GM21619 (cell line): Measurements from ENCODE around the gene BCL11B.

ENCODE experiments used
- ATAC-seq: cut with Tn5 transposase; IDR thresholded peaks from one replicate; pipeline ENCODE4 v1.9.1; 2021; ENCODE audit not compliant: unreplicated experiment

BCL11B gene

GRCh38 chr14:99271951-99272631 lies at the start of gene BCL11B:
TSS of gene BCL11B (minus strand) at chr14:99272197. CDS start at chr14:99271218, 979 bp downstream.
- peak; percentile 81 for ATAC-seq

GRCh38 chr14:99321236-99321925 lies 49.4 kb upstream of the BCL11B start:
- ATAC-seq: no peak

GRCh38 chr14:99320621-99321235 lies 48.7 kb upstream of the BCL11B start:
- peak; percentile 24 for ATAC-seq

GRCh38 chr14:99320105-99320572 lies 48.1 kb upstream of the BCL11B start:
- peak; percentile 75 for ATAC-seq

GRCh38 chr14:99318959-99319295 lies 46.9 kb upstream of the BCL11B start:
- ATAC-seq: no peak

GRCh38 chr14:99318091-99318958 lies 46.3 kb upstream of the BCL11B start:
- no peak for ATAC-seq

GRCh38 chr14:99317231-99318090 lies 45.5 kb upstream of the BCL11B start:
- ATAC-seq: no peak

GRCh38 chr14:99316281-99317163 lies 44.5 kb upstream of the BCL11B start:
- ATAC-seq: no peak

GRCh38 chr14:99315197-99315596 lies 43.2 kb upstream of the BCL11B start:
- no peak for ATAC-seq

- ATAC-seq: no peak
These were observed 42.6 kb upstream of the BCL11B start for GRCh38 chr14:99314623-99315022.

GRCh38 chr14:99313234-99313633 lies 41.2 kb upstream of the BCL11B start:
- no peak for ATAC-seq

- ATAC-seq: no peak
These were observed 40.1 kb upstream of the BCL11B start for GRCh38 chr14:99312106-99312505.

GRCh38 chr14:99309220-99309766 lies 37.3 kb upstream of the BCL11B start:
- no peak for ATAC-seq

GRCh38 chr14:99304208-99304607 lies 32.2 kb upstream of the BCL11B start:
- ATAC-seq: no peak

- no peak for ATAC-seq
These were observed 28.2 kb upstream of the BCL11B start for GRCh38 chr14:99300190-99300589.

GRCh38 chr14:99296517-99296916 lies 24.5 kb upstream of the BCL11B start:
- ATAC-seq: no peak

GRCh38 chr14:99289394-99290189 lies 17.6 kb upstream of the BCL11B start:
- ATAC-seq: no peak

GRCh38 chr14:99288948-99289347 lies 17.0 kb upstream of the BCL11B start:
- no peak for ATAC-seq
